H9 (cell line): ENCODE measurements around the gene PTPN11. TPM values are rescaled to one million over a fixed set of nuclear protein-coding genes. Genes with fewer than 3 reads are reported as not detected.
"Not testable (repeated sequence)": the region's sequence is repeated elsewhere in the genome, so short reads cannot be mapped to it uniquely, and the experiment has no call there.

ENCODE experiments used
- DNase-seq: peaks from one replicate; pipeline ENCODE4 v3.0.0-alpha.2; 2017
- H2AFZ ChIP-seq: one replicate; pipeline ENCODE4 v1.6.1; 2013; ENCODE audit warnings: mild to moderate bottlenecking, low read length, control low read depth, moderate library complexity
- H2AK5ac ChIP-seq: 2 replicates; pipeline ENCODE4 v1.6.1; 2013; ENCODE audit warnings: low read length, control low read depth, mixed read lengths; ENCODE audit not compliant: insufficient read length
- H2BK120ac ChIP-seq: one replicate; pipeline ENCODE4 v1.6.1; 2013; ENCODE audit warnings: low read depth, mild to moderate bottlenecking, low read length, control low read depth, inconsistent platforms; ENCODE audit not compliant: poor library complexity, severe bottlenecking
- H2BK12ac ChIP-seq: 2 replicates; pipeline ENCODE4 v1.6.1; 2013; ENCODE audit warnings: low read length, control low read depth, mixed read lengths, low read depth; ENCODE audit not compliant: insufficient read length
- H2BK15ac ChIP-seq: 2 replicates; pipeline ENCODE4 v1.6.1; 2013; ENCODE audit warnings: low read depth, low read length, control low read depth
- H2BK20ac ChIP-seq: one replicate; pipeline ENCODE4 v1.6.1; 2013; ENCODE audit warnings: low read depth, mild to moderate bottlenecking, low read length, control low read depth, inconsistent platforms; ENCODE audit not compliant: poor library complexity, severe bottlenecking
- H2BK5ac ChIP-seq: 2 replicates; pipeline ENCODE4 v1.6.1; 2013; ENCODE audit warnings: low read length, control low read depth, mixed read lengths; ENCODE audit not compliant: insufficient read length
- H3K14ac ChIP-seq: 2 replicates; pipeline ENCODE4 v1.6.1; 2013; ENCODE audit warnings: low read length, control low read depth; ENCODE audit not compliant: insufficient read depth
- H3K18ac ChIP-seq: 2 replicates; pipeline ENCODE4 v1.6.1; 2013; ENCODE audit warnings: low read depth, mild to moderate bottlenecking, mixed read lengths, low read length, control low read depth; ENCODE audit not compliant: insufficient read length
- H3K23ac ChIP-seq: 2 replicates; pipeline ENCODE4 v1.6.1; 2013; ENCODE audit warnings: low read length, control low read depth, mixed read lengths, low read depth; ENCODE audit not compliant: insufficient read length
- H3K23me2 ChIP-seq: 2 replicates; pipeline ENCODE4 v1.6.1; 2013; ENCODE audit warnings: low read depth, mild to moderate bottlenecking, mixed read lengths, low read length, control low read depth; ENCODE audit not compliant: insufficient read length, poor library complexity, severe bottlenecking
- H3K27ac ChIP-seq: 2 replicates; pipeline ENCODE4 v1.5.1; 2013; ENCODE audit warnings: low read length, control low read depth, mixed read lengths, low read depth; ENCODE audit not compliant: insufficient read length
- H3K27me3 ChIP-seq: 2 replicates; pipeline ENCODE4 v1.6.1; 2013; ENCODE audit warnings: low read length, control low read depth, inconsistent platforms; ENCODE audit not compliant: insufficient read depth
- H3K4ac ChIP-seq: 2 replicates; pipeline ENCODE4 v1.6.1; 2013; ENCODE audit warnings: low read depth, mild to moderate bottlenecking, control low read depth, inconsistent platforms, low read length, moderate library complexity
- H3K4me1 ChIP-seq: 2 replicates; pipeline ENCODE4 v1.6.1; 2013; ENCODE audit warnings: low read length, control low read depth, inconsistent platforms; ENCODE audit not compliant: insufficient read depth
- H3K4me2 ChIP-seq: 2 replicates; pipeline ENCODE4 v1.6.1; 2013; ENCODE audit warnings: low read length, control low read depth, mixed read lengths; ENCODE audit not compliant: insufficient read length, insufficient read depth
- H3K56ac ChIP-seq: 2 replicates; pipeline ENCODE4 v1.6.1; 2013; ENCODE audit warnings: low read depth, mild to moderate bottlenecking, mixed read lengths, low read length, control low read depth; ENCODE audit not compliant: insufficient read length
- H3K79me1 ChIP-seq: 2 replicates; pipeline ENCODE4 v1.6.1; 2013; ENCODE audit warnings: low read depth, mild to moderate bottlenecking, moderate library complexity, low read length, control low read depth, inconsistent platforms; ENCODE audit not compliant: insufficient read depth, poor library complexity, severe bottlenecking
- H3K79me2 ChIP-seq: 2 replicates; pipeline ENCODE4 v1.6.1; 2013; ENCODE audit warnings: low read length, control low read depth, inconsistent platforms; ENCODE audit not compliant: insufficient read depth
- H3K9ac ChIP-seq: 2 replicates; pipeline ENCODE4 v1.6.1; 2013; ENCODE audit warnings: low read length, control low read depth, mixed read lengths; ENCODE audit not compliant: insufficient read length; ENCODE audit errors: extremely low read depth
- H3K9me3 ChIP-seq: one replicate; pipeline ENCODE4 v1.6.1; 2013; ENCODE audit warnings: low read depth, low read length, inconsistent platforms; ENCODE audit not compliant: control insufficient read depth
- H3T11ph ChIP-seq: one replicate; pipeline ENCODE4 v1.6.1; 2013; ENCODE audit warnings: mild to moderate bottlenecking, low read length, control low read depth, inconsistent platforms
- H4K20me1 ChIP-seq: one replicate; pipeline ENCODE4 v1.6.1; 2013; ENCODE audit not compliant: control insufficient read depth, insufficient read length, insufficient read depth
- H4K5ac ChIP-seq: 2 replicates; pipeline ENCODE4 v1.6.1; 2013; ENCODE audit warnings: low read depth, mild to moderate bottlenecking, mixed read lengths, low read length, control low read depth; ENCODE audit not compliant: insufficient read length
- H4K8ac ChIP-seq: replicated peaks from 2 replicates; pipeline ENCODE4 v1.6.1; 2013; ENCODE audit warnings: low read length, control low read depth, mixed read lengths, low read depth; ENCODE audit not compliant: insufficient read length
- H4K91ac ChIP-seq: 2 replicates; pipeline ENCODE4 v1.6.1; 2013; ENCODE audit warnings: low read depth, mild to moderate bottlenecking, moderate library complexity, mixed read lengths, low read length, control low read depth; ENCODE audit not compliant: insufficient read length
- H3K27ac Mint-ChIP-seq, 3 experiments: 2 replicates in 2 of 3; 3 replicates in 1 of 3; pipeline ENCODE4 v1.8.0; 2020 to 2021; ENCODE audit warnings: mixed read lengths in 3 of 3, mild to moderate bottlenecking in 1 of 3, moderate library complexity in 1 of 3
- H3K27me3 Mint-ChIP-seq: 2 replicates; pipeline ENCODE4 v1.8.0; 2021; ENCODE audit warnings: low read depth, mild to moderate bottlenecking, moderate library complexity, mixed read lengths
- H3K36me3 Mint-ChIP-seq, 3 experiments: 2 replicates in 2 of 3; 3 replicates in 1 of 3; pipeline ENCODE4 v1.8.0; 2020 to 2021; ENCODE audit warnings: low read depth in 3 of 3, mixed read lengths in 3 of 3; ENCODE audit not compliant: insufficient read depth in 1 of 3
- H3K4me1 Mint-ChIP-seq, 2 experiments: 2 replicates each; pipeline ENCODE4 v1.8.0; 2020; ENCODE audit warnings: mixed read lengths in 2 of 2
- H3K4me3 Mint-ChIP-seq, 2 experiments: 2 replicates in 1 of 2; 3 replicates in 1 of 2; pipeline ENCODE4 v1.8.0; 2020 to 2021; ENCODE audit warnings: mild to moderate bottlenecking in 2 of 2, mixed read lengths in 2 of 2, moderate library complexity in 1 of 2
- H3K9me3 Mint-ChIP-seq, 2 experiments: 2 replicates in 1 of 2; 3 replicates in 1 of 2; pipeline ENCODE4 v1.8.0; 2020; ENCODE audit warnings: mild to moderate bottlenecking in 2 of 2, mixed read lengths in 2 of 2, moderate library complexity in 1 of 2
- CTCF ChIP-seq: fragments of 200-600 bp; sonication (generic); conservative IDR thresholded peaks from 3 replicates; pipeline ENCODE4 v1.8.0; 2021; ENCODE audit warnings: antibody characterized with exemption, mild to moderate bottlenecking
- WGBS: extraction: QIAGEN DNeasy Blood & Tissue Kit; methylation state at CpG from one replicate; pipeline ENCODE4 v1.1.7; 2013; ENCODE audit warnings: missing lambda C conversion rate, low lambda C conversion rate, mixed read lengths; ENCODE audit not compliant: insufficient read length; ENCODE audit errors: extremely low coverage; 5-methylcytosine and 5-hydroxymethylcytosine counted together
- total RNA-seq: library from RNA; stranded (reverse); gene quantifications from 2 replicates; pipeline ENCODE4 v1.2.1, GENCODE V29; 2021

Gene PTPN11
- total RNA-seq, 1 experiment from 2014 or later: 112 TPM

GRCh38 chr12:112389228-112389627 lies 29.5 kb upstream of the PTPN11 start:
- no peak overlapping the region for H3K23ac ChIP-seq
- no peak overlapping the region for H3K14ac ChIP-seq
- no peak overlapping the region for H3K18ac ChIP-seq
- no peak overlapping the region for H2BK120ac ChIP-seq
- H3K23me2 ChIP-seq: no peaks in the 10 kb centered on the region
- H3K4ac ChIP-seq: no peak overlapping the region
- H2BK15ac ChIP-seq: no peak overlapping the region
- Mint-ChIP-seq H3K27ac (no peak overlapping the region), H3K36me3 (no peaks in the 10 kb centered on the region), H3K4me3 (no peak overlapping the region; a peak in 1 of 5 replicates), H3K27me3 (peaks cover 6% of the 10 kb centered on the region), H3K9me3 (no peaks in the 10 kb centered on the region; a peak in 2 of 5 replicates), H3K4me1 (peaks cover 5 to 12% of the 10 kb centered on the region in 2 experiments)
- H3K79me1 ChIP-seq: no peaks in the 10 kb centered on the region
- H2BK20ac ChIP-seq: no peak overlapping the region
- H3T11ph ChIP-seq: no peak overlapping the region
- H3K4me2 ChIP-seq: no peak overlapping the region
- H3K27me3 ChIP-seq: no peaks in the 10 kb centered on the region
- TF ChIP-seq CTCF: no peak
- H4K5ac ChIP-seq: no peak overlapping the region
- H3K9ac ChIP-seq: no peak overlapping the region
- no peaks in the 10 kb centered on the region for H4K20me1 ChIP-seq
- DNase-seq: no peak
- no peak overlapping the region for H2AK5ac ChIP-seq
- no peak overlapping the region for H3K56ac ChIP-seq
- no peak overlapping the region for H2BK5ac ChIP-seq
- H3K27ac ChIP-seq: no peak overlapping the region
- no peak overlapping the region for H2BK12ac ChIP-seq
- no peak overlapping the region for H4K8ac ChIP-seq
- H4K91ac ChIP-seq: no peak overlapping the region
- H3K9me3 ChIP-seq: no peaks in the 10 kb centered on the region
- no CpG with 5 or more reads among the region's 4 CpGs for WGBS
- no peak overlapping the region for H2AFZ ChIP-seq
- H3K4me1 ChIP-seq: no peaks in the 10 kb centered on the region
- no peaks in the 10 kb centered on the region for H3K79me2 ChIP-seq

- H2AFZ ChIP-seq, H3K9ac ChIP-seq, H3K9me3 ChIP-seq, H3K4ac ChIP-seq, H3K27me3 Mint-ChIP-seq, H3K23ac ChIP-seq, H3K14ac ChIP-seq, H2BK5ac ChIP-seq, H2BK15ac ChIP-seq, H3K79me1 ChIP-seq, H3K23me2 ChIP-seq, H3K56ac ChIP-seq, H3K27me3 ChIP-seq, H2BK20ac ChIP-seq, H3K4me3 Mint-ChIP-seq, H3K27ac ChIP-seq, H3K9me3 Mint-ChIP-seq, H4K91ac ChIP-seq, H2AK5ac ChIP-seq, H4K8ac ChIP-seq, H2BK12ac ChIP-seq, H2BK120ac ChIP-seq, H4K20me1 ChIP-seq, H4K5ac ChIP-seq, H3K4me2 ChIP-seq, H3K27ac Mint-ChIP-seq, DNase-seq, H3K4me1 ChIP-seq, H3T11ph ChIP-seq, H3K79me2 ChIP-seq, H3K18ac ChIP-seq, H3K36me3 Mint-ChIP-seq: not testable (repeated sequence)
- peaks cover 5 to 12% of the 10 kb centered on the region in 2 experiments for H3K4me1 Mint-ChIP-seq
- no CpG with 5 or more reads among the region's 4 CpGs for WGBS
Measured at GRCh38 chr12:112389922-112390654, 28.7 kb upstream of the PTPN11 start.
